Activated CD4-positive, alpha-beta T cell treated with anti-CD3 and anti-CD28 coated beads for 48 hours (primary cell): ENCODE results near the gene GFPT2.

ENCODE experiments used
- DNase-seq: peaks from one replicate; pipeline ENCODE4 v3.0.0-alpha.2; 2020

GFPT2 gene

DNA sequence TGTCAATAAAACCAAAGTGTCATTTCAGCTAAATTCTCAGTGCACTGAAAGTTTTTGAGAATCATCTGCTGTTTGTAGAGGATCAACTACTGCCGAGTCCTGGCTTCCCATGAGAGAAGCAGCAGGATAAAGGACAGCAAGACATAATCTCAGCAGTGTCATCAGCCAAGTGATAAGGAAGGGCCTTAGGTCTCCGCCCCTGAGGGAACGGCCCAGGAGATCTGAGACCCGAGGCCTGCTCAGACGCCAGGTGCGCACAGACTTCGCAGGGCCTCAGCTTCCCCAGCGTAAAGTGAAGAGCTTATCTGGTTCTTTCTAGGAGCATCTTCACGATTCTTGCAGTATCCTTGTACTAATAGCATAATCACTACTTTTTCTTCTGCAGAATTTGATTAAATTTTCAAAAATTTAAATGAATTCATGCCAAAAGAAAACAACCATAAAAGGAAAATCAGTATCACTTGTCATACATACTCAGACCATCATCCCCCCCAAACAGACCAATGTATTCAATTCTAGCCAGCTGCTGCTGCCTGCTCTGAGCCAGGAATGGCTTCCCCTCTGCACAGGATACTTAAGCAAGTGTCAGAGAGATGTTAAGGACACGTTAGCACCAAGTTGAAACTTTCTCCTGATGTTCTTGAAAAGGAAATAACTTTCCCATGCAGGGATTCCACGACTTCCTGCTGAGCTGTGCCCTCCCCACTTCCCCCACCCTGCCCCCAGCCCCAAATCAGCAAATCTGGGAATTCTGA, 2.2 kb downstream of the GFPT2 start:
- no peak for DNase-seq

- DNase-seq = no peak
These were observed 2.8 kb downstream of the GFPT2 start for GRCh38 chr5:180350296-180350695.

- DNase-seq = no peak
These were observed 3.7 kb downstream of the GFPT2 start for GRCh38 chr5:180349391-180349790.

DNA sequence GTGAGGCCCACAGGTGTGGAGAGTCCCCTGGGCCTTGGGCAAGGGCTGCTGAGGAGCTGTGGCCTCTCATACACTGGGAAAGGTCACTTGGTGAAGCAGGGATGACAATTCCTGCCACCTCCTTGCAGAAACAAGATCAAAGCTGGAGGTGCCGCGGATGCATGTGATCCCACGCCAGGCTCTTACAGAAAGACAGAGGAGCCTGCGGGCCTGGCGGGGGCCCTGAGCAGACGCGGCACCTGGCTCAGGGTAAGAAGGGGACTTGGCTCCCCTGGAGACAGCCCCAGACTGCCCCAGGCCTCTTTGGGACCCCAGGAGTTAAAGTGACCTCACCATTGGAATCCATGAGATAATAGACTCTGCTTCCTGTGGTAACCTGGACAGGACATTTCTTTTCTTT, 4.8 kb downstream of the GFPT2 start:
- no peak for DNase-seq

- no peak for DNase-seq
These were observed 5.4 kb downstream of the GFPT2 start for GRCh38 chr5:180347702-180348101.

DNA sequence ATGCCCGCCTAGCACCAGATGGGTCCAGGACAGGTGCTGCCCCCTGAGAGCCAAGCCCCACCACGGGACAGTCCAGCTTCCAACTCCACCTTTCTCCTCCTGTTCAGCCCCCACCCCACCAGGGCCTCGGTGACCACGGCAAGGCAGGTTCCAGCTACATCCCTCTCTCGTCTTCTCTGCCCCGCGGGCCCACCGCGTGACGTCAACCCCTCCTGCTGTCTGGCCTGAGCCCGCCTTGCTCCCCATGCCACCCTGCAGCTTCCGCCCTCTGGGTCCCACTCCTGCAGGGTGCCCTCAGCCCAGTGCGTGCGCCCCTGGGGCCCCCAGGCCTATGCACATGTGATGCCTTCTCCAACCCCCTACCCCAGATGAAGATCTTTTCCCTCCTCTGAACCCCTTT, 6.8 kb downstream of the GFPT2 start:
- no peak for DNase-seq

DNA sequence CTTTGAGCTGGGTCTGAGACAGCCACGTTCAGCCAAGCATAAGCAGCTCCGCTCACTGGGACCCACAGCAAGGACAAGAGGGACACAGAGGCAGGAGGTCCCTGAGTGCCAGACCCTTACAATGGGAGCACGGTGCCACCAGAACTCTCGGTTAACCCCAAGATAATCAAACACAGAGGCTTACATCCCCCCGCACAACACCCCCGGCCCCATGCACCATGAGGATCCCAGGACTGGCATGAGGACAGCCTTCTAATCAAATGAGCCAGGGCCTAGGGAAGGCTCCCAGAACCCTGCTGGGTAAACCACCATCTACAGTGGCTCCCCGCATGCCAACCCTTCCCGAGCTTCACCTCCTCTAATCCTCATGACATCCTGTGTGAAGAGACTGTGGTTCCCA, 7.4 kb downstream of the GFPT2 start:
- DNase-seq = no peak

- no peak for DNase-seq
These were observed 8.0 kb downstream of the GFPT2 start for GRCh38 chr5:180345186-180345585.

DNA sequence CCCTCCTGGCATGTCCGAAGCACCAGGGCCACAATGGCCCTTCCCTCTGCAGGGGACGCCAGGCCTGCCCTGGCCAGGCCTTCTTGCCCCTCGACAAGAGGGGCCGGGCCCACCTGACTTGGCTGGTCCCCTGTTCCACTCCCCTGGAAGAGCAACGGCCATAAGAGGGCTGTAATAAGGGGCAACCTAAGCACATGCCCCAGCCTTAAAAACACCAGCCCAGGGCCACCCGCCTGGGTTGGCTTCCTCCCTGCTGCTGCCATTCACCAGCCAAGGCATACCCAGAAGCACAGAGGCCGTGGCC, 8.5 kb downstream of the GFPT2 start:
- no peak for DNase-seq

DNA sequence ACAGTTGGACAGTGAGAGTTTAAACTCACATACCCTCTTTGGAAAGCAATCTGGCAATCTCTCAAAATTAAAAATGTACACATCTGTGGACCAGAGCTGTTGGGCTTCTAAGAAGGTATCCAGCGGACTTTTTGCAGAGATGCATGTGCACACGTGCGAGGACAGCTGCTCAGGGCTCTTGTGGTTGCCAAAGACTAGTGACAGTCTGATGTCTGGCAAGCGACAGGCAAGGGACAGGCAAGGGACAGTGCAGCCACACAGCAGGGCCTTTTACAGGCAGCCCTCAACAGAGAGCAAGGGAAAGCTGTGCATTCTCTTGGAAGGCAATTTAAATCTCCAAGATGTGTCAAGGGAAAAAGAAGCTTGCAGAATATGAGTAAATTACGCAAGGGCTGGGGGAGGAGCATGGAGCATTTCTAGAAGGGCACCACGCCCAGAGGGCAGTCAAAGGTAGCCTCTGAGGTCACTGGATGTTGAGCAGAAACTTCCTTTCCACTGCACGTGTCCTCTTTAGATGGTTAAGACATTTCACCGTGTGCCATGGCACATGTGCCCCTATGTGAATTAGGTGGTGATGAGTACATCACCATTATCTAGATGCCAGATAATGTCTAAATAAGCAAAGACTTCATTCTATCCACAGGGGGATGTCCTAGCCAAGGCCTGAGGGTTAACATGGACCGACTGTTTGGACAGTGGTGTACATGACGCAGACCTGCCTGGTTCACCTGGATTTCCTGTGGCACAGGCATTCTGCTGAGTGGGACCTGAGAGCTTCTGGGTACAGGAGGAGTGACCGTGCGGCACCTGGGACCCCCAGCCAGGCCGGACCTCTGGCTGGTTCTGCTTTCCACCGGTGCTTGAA, 9.1 kb downstream of the GFPT2 start:
- no peak for DNase-seq

GRCh38 chr5:180343110-180343830, 9.9 kb downstream of the GFPT2 start:
- no peak for DNase-seq

DNA sequence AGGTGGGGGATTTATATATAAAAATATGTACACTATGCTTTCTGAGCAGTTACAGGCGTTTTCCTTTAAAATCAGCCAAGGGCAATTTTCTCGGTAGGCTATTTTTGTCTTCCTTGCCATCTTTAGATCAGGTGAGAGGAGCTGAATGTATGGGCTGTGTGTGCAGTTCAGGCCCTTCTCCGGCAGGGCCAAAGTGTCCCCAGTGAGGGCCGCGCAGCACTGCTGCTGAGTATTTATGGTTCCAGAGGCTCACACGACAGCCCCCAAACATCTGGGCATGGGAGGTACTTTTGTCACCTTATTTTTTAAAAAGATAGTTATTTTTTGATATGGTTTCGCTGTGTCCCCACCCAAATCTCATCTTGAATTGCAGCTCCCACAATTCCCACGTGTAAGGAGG, 11.5 kb downstream of the GFPT2 start:
- no peak for DNase-seq

DNA sequence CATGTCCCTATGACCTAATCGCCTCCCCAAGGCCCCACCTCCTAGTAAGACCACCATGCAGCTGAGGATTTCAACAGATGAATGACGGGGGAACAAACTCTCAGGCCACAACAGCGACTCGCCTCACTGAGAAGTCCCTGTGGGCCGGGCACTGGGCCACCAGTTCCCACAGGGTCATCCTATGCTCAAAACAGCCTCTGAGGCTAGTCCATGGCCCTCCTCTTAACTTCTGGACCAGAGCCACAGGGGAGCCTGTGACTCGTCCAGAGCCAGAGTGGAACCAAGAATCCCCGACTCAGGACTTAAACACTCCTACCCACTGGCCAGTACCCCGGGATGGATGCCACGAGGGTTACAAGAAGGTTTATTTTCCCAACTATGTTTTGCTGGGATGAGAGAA, 12.3 kb downstream of the GFPT2 start:
- no peak for DNase-seq

DNA sequence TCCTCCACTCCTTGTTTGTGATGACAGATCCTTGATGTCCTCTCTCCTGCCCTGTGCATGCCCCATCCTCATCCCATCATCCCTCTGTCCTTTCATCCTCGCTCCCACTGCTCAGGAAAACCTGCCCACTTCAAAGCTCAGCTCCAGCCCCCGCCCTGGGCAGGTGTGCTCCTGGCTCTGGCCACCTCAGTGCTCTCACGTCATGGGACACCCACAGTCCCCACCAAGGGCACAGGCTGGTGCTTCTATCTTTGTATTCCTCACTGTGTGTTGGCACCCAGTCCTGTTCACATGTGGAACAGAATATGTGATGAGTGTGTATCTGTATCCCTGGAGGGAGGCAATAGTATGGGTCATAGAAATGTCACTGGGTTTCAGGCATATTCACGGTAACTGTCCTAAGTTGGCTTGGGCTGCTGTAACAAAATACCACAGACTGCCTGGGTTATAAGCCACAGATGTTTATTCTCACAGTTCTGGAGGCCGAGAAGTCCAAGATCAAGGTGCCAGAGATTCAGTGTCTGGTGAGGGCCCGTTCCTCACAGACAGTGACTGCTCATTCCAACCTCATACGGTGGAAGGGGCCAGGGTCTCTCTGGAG, 13.5 kb downstream of the GFPT2 start:
- no peak for DNase-seq

DNA sequence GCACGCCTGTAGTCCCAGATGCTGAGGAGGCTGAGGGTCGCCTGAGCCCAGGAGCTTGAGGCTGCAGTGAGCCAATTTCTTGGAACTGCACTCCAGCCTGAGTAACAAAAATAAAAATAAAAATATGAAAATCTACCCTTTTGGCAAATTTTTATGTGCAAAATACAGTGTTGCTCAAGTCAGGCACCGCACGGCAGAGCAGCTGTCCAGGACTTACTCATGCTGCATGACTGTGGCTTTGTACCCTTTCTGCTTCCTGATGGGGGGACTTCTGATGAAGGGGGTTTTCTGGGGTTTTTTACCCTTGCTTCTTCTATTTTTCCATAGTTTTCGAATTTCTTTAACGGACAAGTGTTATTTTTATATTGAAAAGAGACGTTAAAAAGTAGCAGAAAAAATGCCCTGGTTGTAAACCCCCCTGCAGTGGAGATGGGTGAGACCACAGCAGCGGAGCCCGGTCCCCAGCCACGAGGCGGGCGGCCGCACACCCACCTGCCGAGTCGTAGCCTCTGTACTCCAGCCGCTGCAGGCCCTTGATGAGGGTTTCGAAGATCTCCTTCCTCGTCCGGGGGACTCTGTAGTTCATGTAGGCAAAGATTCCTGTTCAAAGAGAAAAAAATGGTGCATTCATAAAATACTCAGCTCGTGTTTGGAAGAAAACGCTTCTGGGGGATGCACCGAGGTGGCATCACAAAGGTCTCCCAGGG, 15.0 kb downstream of the GFPT2 start:
- no peak for DNase-seq

DNA sequence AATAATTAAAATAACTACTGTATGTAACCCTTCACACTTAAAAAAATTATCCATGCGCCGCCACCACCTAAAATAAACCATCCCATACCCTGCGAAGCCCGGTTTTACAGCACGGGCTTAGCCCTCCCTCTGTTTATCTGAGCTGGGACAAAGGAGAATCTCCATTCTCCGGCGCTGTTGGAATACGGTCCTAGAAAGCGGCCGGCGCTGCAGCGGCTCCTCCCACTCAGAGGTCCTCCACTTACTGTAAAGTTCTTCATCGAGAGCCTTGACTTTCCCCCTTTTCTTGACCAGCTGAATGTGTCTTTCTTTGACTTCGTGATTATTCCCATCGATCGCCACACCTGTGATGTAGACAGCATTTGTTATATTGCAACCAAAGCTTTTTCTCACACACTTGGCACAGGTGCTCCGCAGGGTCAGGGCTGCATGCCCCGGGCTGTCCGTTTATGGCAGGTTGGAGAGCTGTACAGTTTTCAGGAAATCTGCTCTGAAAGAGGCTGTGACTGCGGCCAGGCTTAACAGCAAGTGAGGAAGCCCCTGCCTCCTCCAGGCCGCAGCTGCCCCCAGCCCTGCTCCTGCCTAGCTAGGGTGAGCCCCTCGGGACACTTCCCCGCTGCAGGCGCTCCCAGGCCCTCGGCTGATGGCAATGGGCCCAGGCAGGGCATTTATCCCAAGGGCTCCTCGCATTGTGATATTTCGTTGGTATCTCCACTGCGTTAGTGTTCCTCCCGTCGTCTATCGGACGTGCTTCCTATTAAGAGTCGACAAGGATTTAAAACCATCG, 16.7 kb downstream of the GFPT2 start:
- no peak for DNase-seq

- no peak for DNase-seq
These were observed 17.4 kb downstream of the GFPT2 start for GRCh38 chr5:180335614-180336233.

DNA sequence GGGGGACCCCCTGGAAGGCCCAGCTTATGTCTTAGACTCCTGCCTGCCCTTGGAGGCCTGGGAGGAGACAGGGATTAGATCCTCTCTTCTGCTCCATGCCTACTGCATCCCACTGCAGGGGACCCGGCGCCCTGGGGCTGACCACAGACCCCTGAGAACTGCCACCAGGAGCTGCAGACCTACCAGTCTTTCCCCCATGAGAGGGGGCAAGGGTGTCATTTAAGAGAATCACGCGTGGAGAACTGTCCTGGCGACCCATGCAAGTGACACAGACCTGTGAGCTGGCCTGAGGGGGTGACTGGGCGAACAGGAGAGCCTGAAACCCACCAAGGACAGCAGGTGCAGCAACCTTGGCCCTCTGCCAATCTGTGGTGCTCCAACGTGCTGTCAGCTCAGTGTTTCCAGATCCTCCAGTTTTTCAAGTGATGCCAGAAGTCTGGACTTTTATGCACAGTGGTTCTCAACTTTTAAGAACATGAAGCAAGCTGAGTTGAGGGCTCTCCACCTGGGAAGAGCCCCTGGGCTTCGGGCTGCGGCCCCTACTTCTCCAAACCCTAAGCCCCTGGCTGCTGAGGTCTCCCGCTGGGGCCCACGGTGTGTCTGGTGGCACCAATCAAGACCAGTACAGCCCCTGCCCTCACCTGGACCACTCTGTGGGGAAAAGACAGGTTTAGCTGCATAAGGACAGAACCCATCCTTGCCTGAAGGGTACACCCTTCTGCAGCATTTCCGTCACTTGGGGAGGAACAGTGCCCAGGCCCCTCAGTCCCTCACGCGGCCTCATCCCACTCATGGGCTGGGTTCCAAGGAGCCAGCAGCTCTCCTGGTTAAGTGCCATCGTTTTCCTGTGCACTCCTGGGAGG, 18.2 kb downstream of the GFPT2 start:
- no peak for DNase-seq

DNA sequence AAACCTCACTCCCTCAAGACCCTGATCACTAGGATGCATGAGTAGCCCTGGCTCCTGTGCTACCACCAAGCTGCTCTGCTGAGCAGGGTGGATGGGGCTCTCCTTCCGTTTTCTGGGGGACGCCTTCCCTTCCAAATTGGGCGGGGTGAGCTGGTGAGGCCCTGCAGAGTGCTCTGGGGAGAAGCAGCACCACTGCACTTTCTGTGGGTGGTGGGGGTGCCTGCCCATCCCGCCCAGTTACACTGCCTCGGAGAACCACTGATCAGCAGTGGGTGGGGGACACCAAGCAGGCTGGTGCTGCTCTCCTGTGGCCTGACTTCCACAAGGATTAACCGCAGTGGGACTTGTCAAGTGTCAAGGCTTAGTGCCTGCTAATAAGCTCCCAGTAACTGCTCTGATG, 19.0 kb downstream of the GFPT2 start:
- DNase-seq = no peak

- no peak for DNase-seq
These were observed 19.5 kb downstream of the GFPT2 start for GRCh38 chr5:180333661-180334060.

DNA sequence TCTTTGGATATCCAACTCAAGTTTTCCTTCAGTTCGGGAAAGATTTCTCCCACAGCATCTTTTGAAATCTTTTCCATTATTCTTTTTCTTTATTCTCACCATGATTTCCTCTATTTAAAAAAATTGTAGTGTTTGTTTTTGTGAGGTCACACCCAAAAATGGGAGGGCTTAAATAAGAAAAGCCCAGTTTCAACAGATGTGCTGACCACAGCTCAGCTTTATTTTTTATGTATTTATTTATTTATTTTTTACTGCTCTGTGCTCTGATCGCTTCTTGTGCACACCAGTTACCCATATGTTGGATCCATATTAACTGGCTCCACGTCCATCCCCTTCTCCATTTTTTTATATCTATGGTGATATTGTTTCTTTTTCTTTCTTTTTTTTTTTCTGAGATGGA, 20.3 kb downstream of the GFPT2 start:
- DNase-seq = no peak
